GM12878 (cell line): Measurements from ENCODE around the gene C1QTNF8. TPM values are rescaled to one million over a fixed set of nuclear protein-coding genes. Genes with fewer than 3 reads are reported as not detected.

Source experiments
- ATAC-seq: fragments of 200-7000 bp; cut with Tn5 transposase; 3 replicates; pipeline ENCODE4 v1.9.1; 2020; ENCODE audit warnings: mild to moderate bottlenecking, moderate library complexity
- BruUV-seq: library from RNA; stranded (reverse); fragments of 400-500 nt; replicated peaks from 2 replicates; lab custom pipeline; 2021; lab: Mats Ljungman, UMichigan
- CTCF ChIA-PET: fragments of 300-600 bp; sonication (Branson Sonifier 250); formaldehyde crosslinking; extraction: SDS; loops from one replicate; lab custom pipeline; 2021; ENCODE audit warnings: inconsistent platforms; lab: Yijun Ruan, JAX
- POLR2A ChIA-PET: fragments of 350-600 bp; formaldehyde crosslinking; extraction: SDS; loops from one replicate; lab custom pipeline; 2021; ENCODE audit warnings: inconsistent platforms; lab: Charles Lee
- RAD21 ChIA-PET: fragments of 300-600 bp; sonication (Branson Sonifier 250); formaldehyde crosslinking; loops from one replicate; lab custom pipeline; 2023; ENCODE audit warnings: antibody characterized with exemption; ENCODE audit not compliant: unreplicated experiment; lab: Charles Lee
- SMC1A ChIA-PET: fragments of 300-600 bp; sonication (Branson Sonifier 250); formaldehyde crosslinking; loops from one replicate; lab custom pipeline; 2023; ENCODE audit not compliant: unreplicated experiment, uncharacterized antibody; lab: Charles Lee
- DNase-seq: peaks from one replicate; pipeline ENCODE4 v3.0.0-alpha.2; 2011; ENCODE audit warnings: low read depth, low spot score
- FAIRE-seq: peaks from 3 replicates; lab custom pipeline; 2011; peaks lifted over from hg19 to GRCh38; lab: Jason Lieb, UNC
- H2AFZ ChIP-seq: 2 replicates; pipeline ENCODE4 v1.6.0; 2011; ENCODE audit warnings: low read depth, low read length, control low read depth; ENCODE audit not compliant: control insufficient read depth
- H3K27ac ChIP-seq: 2 replicates; pipeline ENCODE4 v1.5.1; 2011; ENCODE audit warnings: control low read depth; ENCODE audit not compliant: control insufficient read depth, insufficient read depth
- H3K27me3 ChIP-seq, 2 experiments: replicated peaks in 1 of 2; 2 replicates each; pipeline versions ENCODE4 v1.6.0 to v1.6.1; 2011; ENCODE audit warnings: low read length in 1 of 2; ENCODE audit not compliant: control insufficient read depth in 2 of 2, insufficient read depth in 2 of 2
- H3K36me3 ChIP-seq, 2 experiments: 2 replicates each; pipeline ENCODE4 v1.5.1; 2011; ENCODE audit warnings: low read length in 1 of 2; ENCODE audit not compliant: control insufficient read depth in 2 of 2, insufficient read depth in 2 of 2
- H3K4me1 ChIP-seq: 2 replicates; pipeline ENCODE4 v1.6.1; 2011; ENCODE audit warnings: mild to moderate bottlenecking, low read length, moderate library complexity, mixed read lengths; ENCODE audit not compliant: control insufficient read depth, insufficient read depth
- H3K4me2 ChIP-seq: 2 replicates; pipeline ENCODE4 v1.6.0; 2011; ENCODE audit warnings: control low read depth; ENCODE audit not compliant: control insufficient read depth, insufficient read depth
- H3K4me3 ChIP-seq: fragments of 200-600 bp; sonication (generic); 2 replicates; pipeline ENCODE4 v1.5.1; 2016
- H3K79me2 ChIP-seq: 2 replicates; pipeline ENCODE4 v1.6.0; 2011; ENCODE audit warnings: low read length; ENCODE audit not compliant: control insufficient read depth, insufficient read depth
- H3K9ac ChIP-seq: 2 replicates; pipeline ENCODE4 v1.8.0; 2011; ENCODE audit warnings: low read length, control low read depth, mixed read lengths; ENCODE audit not compliant: control insufficient read depth, insufficient read depth
- H3K9me3 ChIP-seq: replicated peaks from 3 replicates; pipeline ENCODE4 v1.5.1; 2011; ENCODE audit warnings: mild to moderate bottlenecking, low read length; ENCODE audit not compliant: control insufficient read depth, insufficient read depth
- H4K20me1 ChIP-seq: 2 replicates; pipeline ENCODE4 v1.6.0; 2011; ENCODE audit not compliant: control insufficient read depth, insufficient read depth
- CUX1 ChIP-seq: IDR thresholded peaks from 2 replicates; pipeline ENCODE4 v1.6.1; 2012; ENCODE audit warnings: improper control_type of control experiment, low read depth, low read length; ENCODE audit not compliant: insufficient replicate concordance
- ELK1 ChIP-seq: IDR thresholded peaks from 2 replicates; pipeline ENCODE4 v1.6.1; 2012; ENCODE audit warnings: low read depth, low read length, improper control_type of control experiment
- EP300 ChIP-seq, 2 experiments: fragments of 150-350 bp in 1 of 2; IDR thresholded peaks; 2 replicates each; pipeline ENCODE4 v1.6.1; 2011 to 2012; ENCODE audit warnings: low read depth in 2 of 2, low read length in 2 of 2, borderline replicate concordance in 1 of 2, improper control_type of control experiment in 1 of 2, inconsistent platforms in 1 of 2; ENCODE audit not compliant: control insufficient read depth in 1 of 2
- ETV6 ChIP-seq, 2 experiments: fragments of 450-650 bp in 1 of 2; IDR thresholded peaks in 1 of 2; conservative IDR thresholded peaks in 1 of 2; 2 replicates each; pipeline ENCODE4 v1.6.1; 2014; ENCODE audit warnings: antibody characterized with exemption in 1 of 2, borderline replicate concordance in 1 of 2, low read depth in 1 of 2, mild to moderate bottlenecking in 1 of 2, moderate library complexity in 1 of 2
- NKRF ChIP-seq: fragments of 450-650 bp; conservative IDR thresholded peaks from 2 replicates; pipeline ENCODE4 v1.6.1; 2017; ENCODE audit warnings: mild to moderate bottlenecking, moderate library complexity
- NR2F1 ChIP-seq: fragments of 450-650 bp; conservative IDR thresholded peaks from 2 replicates; pipeline ENCODE4 v1.6.1; 2017; ENCODE audit warnings: mild to moderate bottlenecking
- RAD51 ChIP-seq: fragments of 450-650 bp; IDR thresholded peaks from 2 replicates; pipeline ENCODE4 v1.6.1; 2016; ENCODE audit warnings: moderate library complexity, mild to moderate bottlenecking, inconsistent platforms
- RUNX3 ChIP-seq: IDR thresholded peaks from 2 replicates; pipeline ENCODE4 v1.6.1; 2012; ENCODE audit warnings: low read length, inconsistent platforms
- SPI1 ChIP-seq: IDR thresholded peaks from 2 replicates; pipeline ENCODE4 v1.6.1; 2011; ENCODE audit warnings: low read depth, mild to moderate bottlenecking, low read length, moderate library complexity, borderline replicate concordance; ENCODE audit not compliant: insufficient read depth
- SRF ChIP-seq, 2 experiments: IDR thresholded peaks; 2 replicates each; pipeline ENCODE4 v1.6.1; 2011; ENCODE audit warnings: low read depth in 2 of 2, low read length in 2 of 2, mild to moderate bottlenecking in 1 of 2, moderate library complexity in 1 of 2
- TAF1 ChIP-seq: IDR thresholded peaks from 2 replicates; pipeline ENCODE4 v1.6.1; 2011; ENCODE audit warnings: mild to moderate bottlenecking, low read depth, low read length, borderline replicate concordance
- TARDBP ChIP-seq: IDR thresholded peaks from 2 replicates; pipeline ENCODE4 v1.6.1; 2016; ENCODE audit warnings: borderline replicate concordance
- TBL1XR1 ChIP-seq: IDR thresholded peaks from 2 replicates; pipeline ENCODE4 v1.6.1; 2012; ENCODE audit warnings: low read depth, low read length, improper control_type of control experiment
- ZNF217 ChIP-seq: fragments of 450-650 bp; IDR thresholded peaks from 2 replicates; pipeline ENCODE4 v1.6.1; 2017; ENCODE audit warnings: antibody characterized with exemption, mild to moderate bottlenecking
- WGBS: methylation state at CpG from one replicate; pipeline ENCODE4 v1.1.6; 2016; ENCODE audit warnings: low lambda C conversion rate; ENCODE audit not compliant: insufficient replicate concordance, insufficient coverage; ENCODE audit errors: missing lambda C conversion rate; 5-methylcytosine and 5-hydroxymethylcytosine counted together
- in situ Hi-C: fragments of 300-500 bp; cut with MboI; formaldehyde crosslinking; loops from 9 replicates; pipeline ENCODE4 v1.14.3; 2018; ENCODE audit warnings: mixed read lengths
- intact Hi-C: fragments of 100-400 bp; cut with micrococcal nuclease; formaldehyde crosslinking; loops from one replicate; pipeline ENCODE4 v1.14.2; 2022; ENCODE audit not compliant: unreplicated experiment
- polyA plus RNA-seq, 11 experiments: library from polyadenylated mRNA; depleted of rRNA in 4 of 11; unstranded in 6 of 11; stranded (reverse) in 5 of 11; fragments of >200 nt; fragmentation: Nextera tagmentation in 4 of 11; fragmentation: Illumina TruSeq in 1 of 11; extraction: Ambion mirVana in 4 of 11; extraction: Trizol in 1 of 11; gene quantifications; 1 replicate in 1 of 11; 2 replicates in 10 of 11; pipeline versions ENCODE4 v1.2.1 to v1.2.3, GENCODE V29; 2011 to 2016; ENCODE audit warnings: inconsistent platforms in 2 of 11, missing spikeins in 2 of 11, low read depth in 1 of 11
- total RNA-seq, 4 experiments: library from RNA; depleted of rRNA in 3 of 4; stranded (reverse); fragments of >200 nt in 3 of 4; fragmentation: Illumina TruSeq in 1 of 4; extraction: Trizol in 1 of 4; gene quantifications; 2 replicates each; pipeline versions ENCODE4 v1.2.1 to v1.2.3, GENCODE V29; 2013 to 2021

C1QTNF8 gene
- total and polyA plus RNA-seq, 10 of the 15 experiments (the other 5 are each of a cell fraction or from before 2014, with no cell fraction given) = not detected

- POLR2A ChIA-PET = no interaction called here
- RAD21 ChIA-PET = no interaction called here
- H3K27ac ChIP-seq = no peak overlapping the region
- DNase-seq (no peak), ATAC-seq (no peak), FAIRE-seq (no peak)
- SMC1A ChIA-PET = no interaction called here
- CTCF ChIA-PET = no interaction called here
- no peaks in the 10 kb centered on the region for H3K4me1 ChIP-seq
- H2AFZ ChIP-seq = no peak overlapping the region
- no peaks in the 10 kb centered on the region for H3K9me3 ChIP-seq
- no peaks in the 10 kb centered on the region for H3K79me2 ChIP-seq
- H3K27me3 ChIP-seq = no peaks in the 10 kb centered on the region
- in situ Hi-C loops (loop anchor here (10.0 kb wide), 1 partner anchor 57 kb away; no protein-coding TSS in a partner anchor), intact Hi-C loops (no loop called here)
- H3K9ac ChIP-seq = no peak overlapping the region
- H3K36me3 ChIP-seq = no peaks in the 10 kb centered on the region
- 34% methylated on average over 29 of the region's 30 CpGs for WGBS
- no peak overlapping the region for H3K4me2 ChIP-seq
- H4K20me1 ChIP-seq = no peaks in the 10 kb centered on the region
- BruUV-seq = no TSS peak
- no peak overlapping the region for H3K4me3 ChIP-seq
- TF ChIP-seq ELK1 = no peak
- no peak for TF ChIP-seq ETV6 (conservative IDR thresholded peaks at IDR 0.05 in 1 of 2, IDR thresholded peaks at IDR 0.05 in 1 of 2; ENCODE audit: borderline replicate concordance in 1 of 2, low read depth in 1 of 2)
- no peak for TF ChIP-seq SRF (IDR thresholded peaks at IDR 0.05; ENCODE audit: low read depth in 2 of 2, low read length in 2 of 2)
- TF ChIP-seq TAF1 = no peak
- TF ChIP-seq CUX1 = no peak
- TF ChIP-seq SPI1 = no peak
- TF ChIP-seq RUNX3 = no peak
- no peak for TF ChIP-seq TBL1XR1
- TF ChIP-seq RAD51 = no peak
- no peak for TF ChIP-seq ZNF217
- TF ChIP-seq EP300 (IDR thresholded peaks at IDR 0.05; ENCODE audit: borderline replicate concordance in 1 of 2, control insufficient read depth in 1 of 2, low read depth in 2 of 2, low read length in 2 of 2) = no peak
- no peak for TF ChIP-seq NKRF
- no peak for TF ChIP-seq TARDBP
- TF ChIP-seq NR2F1 = no peak
These were observed 25.8 kb upstream of the C1QTNF8 start for GRCh38 chr16:1121601-1122397.
